Activated naive CD4-positive, alpha-beta T cell treated with anti-CD3 and anti-CD28 coated beads, Interleukin-2, amount 50 U/mL, for 72 hours (primary cell): ENCODE results near the gene CNPY2. TPM values are rescaled to one million over a fixed set of nuclear protein-coding genes. Genes with fewer than 3 reads are reported as not detected.

Experiments used
- total RNA-seq, 2 donors: library from RNA; stranded (reverse); gene quantifications; one replicate each; pipeline ENCODE4 v1.2.3, GENCODE V29; 2022

CNPY2 gene
- total RNA-seq, 2 donors from 2014 or later, result 58.2 to 112 TPM

Other genes starting within 250 kb of the CNPY2 start
- gene ERBB3, start 235.8 kb downstream of the CNPY2 start, total RNA-seq, result under 1 TPM; 0.25 to 0.34 TPM
- 100 to 1,000 TPM; 224 to 356 TPM for gene PA2G4, start 211.4 kb downstream of the CNPY2 start, total RNA-seq
- 1,000 to 10,000 TPM; 5,050 to 5,339 TPM for gene RPL41, start 199.4 kb downstream of the CNPY2 start, total RNA-seq
- gene ZC3H10, start 197.7 kb downstream of the CNPY2 start, total RNA-seq, result 10 to 100 TPM in 1 of 2 donors, 1 to 10 TPM in 1; 7.1 to 15.0 TPM
- gene ESYT1, start 187.7 kb downstream of the CNPY2 start, total RNA-seq, result 100 to 1,000 TPM; 159 to 197 TPM
- gene MYL6B, start 163.4 kb downstream of the CNPY2 start, total RNA-seq, result 100 to 1,000 TPM in 1 of 2 donors, 10 to 100 TPM in 1; 99.7 to 112 TPM
- gene MYL6, start 157.6 kb downstream of the CNPY2 start, total RNA-seq, result 1,000 to 10,000 TPM; 1,014 to 1,193 TPM
- gene SMARCC2, start 126.5 kb downstream of the CNPY2 start, total RNA-seq, result 100 to 1,000 TPM; 101 to 123 TPM
- 10 to 100 TPM; 33.4 to 39.0 TPM for gene RNF41, start 94.1 kb downstream of the CNPY2 start, total RNA-seq
- gene NABP2, start 91.6 kb downstream of the CNPY2 start, total RNA-seq, result 10 to 100 TPM; 60.7 to 90.5 TPM
- 1 to 10 TPM in 1 of 2 donors, under 1 TPM in 1; 0.51 to 2.0 TPM for gene SLC39A5, start 85.9 kb downstream of the CNPY2 start, total RNA-seq
- gene ANKRD52, start 57.6 kb downstream of the CNPY2 start, total RNA-seq, result 10 to 100 TPM; 26.4 to 35.8 TPM
- gene COQ10A, start 49.0 kb downstream of the CNPY2 start, total RNA-seq, result 1 to 10 TPM; 5.2 to 6.3 TPM
- gene CS, start 15.7 kb downstream of the CNPY2 start, total RNA-seq, result 100 to 1,000 TPM; 319 to 351 TPM
- 10 to 100 TPM; 54.0 to 71.4 TPM for gene PAN2, start 18.0 kb upstream of the CNPY2 start, total RNA-seq
- 10 to 100 TPM in 1 of 2 donors, 1 to 10 TPM in 1; 9.6 to 20.9 TPM for gene IL23A, start 22.9 kb upstream of the CNPY2 start, total RNA-seq
- 100 to 1,000 TPM; 170 to 172 TPM for gene STAT2, start 44.1 kb upstream of the CNPY2 start, total RNA-seq
- gene APOF, start 46.9 kb upstream of the CNPY2 start, total RNA-seq, result not detected
- gene TIMELESS, start 133.4 kb upstream of the CNPY2 start, total RNA-seq, result 10 to 100 TPM; 60.4 to 61.6 TPM
- gene MIP, start 138.7 kb upstream of the CNPY2 start, total RNA-seq, result not detected
- gene SPRYD4, start 152.6 kb upstream of the CNPY2 start, total RNA-seq, result 1 to 10 TPM; 3.4 to 3.9 TPM
- gene GLS2, start 172.2 kb upstream of the CNPY2 start, total RNA-seq, result 1 to 10 TPM; 4.4 to 4.7 TPM
- gene RBMS2, start 205.8 kb upstream of the CNPY2 start, total RNA-seq, result 1 to 10 TPM; 2.5 to 6.2 TPM